Erythroblast (primary cell): ENCODE measurements around the gene LUM.

Experiments
- DNase-seq, 2 experiments: peaks; one replicate each; lab custom pipeline; 2025; lab: John Stamatoyannopoulos, UW
- GATA1 ChIP-seq: IDR thresholded peaks from 2 replicates; pipeline ENCODE4 v1.6.1; 2011; ENCODE audit warnings: low read depth, mild to moderate bottlenecking, control low read depth, low read length, moderate library complexity
- POLR2A ChIP-seq: IDR thresholded peaks from 2 replicates; pipeline ENCODE4 v1.6.1; 2011; ENCODE audit warnings: mild to moderate bottlenecking, low read length

LUM gene

DNA sequence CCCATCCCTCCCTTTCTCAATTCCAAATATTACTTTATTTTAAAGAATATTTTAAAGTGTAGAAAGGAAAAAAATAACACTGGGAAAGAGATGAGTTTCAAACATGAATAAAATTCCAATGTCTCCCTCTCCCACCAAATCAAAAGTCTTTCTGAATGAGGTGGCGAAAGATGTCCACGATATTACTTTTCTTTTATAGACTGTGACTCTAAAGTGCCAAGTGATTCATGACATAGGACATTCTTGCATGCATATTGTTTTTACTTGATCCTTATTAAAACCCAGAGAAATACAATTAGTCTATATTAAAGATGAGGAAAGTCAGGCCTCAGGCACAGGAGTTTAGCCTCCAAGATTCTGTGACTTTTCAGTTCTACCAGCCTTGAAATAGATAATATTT lies 16.0 kb upstream of the LUM start:
- TF ChIP-seq GATA1 (no peak), POLR2A (no peak)
- DNase-seq: no peak

DNA sequence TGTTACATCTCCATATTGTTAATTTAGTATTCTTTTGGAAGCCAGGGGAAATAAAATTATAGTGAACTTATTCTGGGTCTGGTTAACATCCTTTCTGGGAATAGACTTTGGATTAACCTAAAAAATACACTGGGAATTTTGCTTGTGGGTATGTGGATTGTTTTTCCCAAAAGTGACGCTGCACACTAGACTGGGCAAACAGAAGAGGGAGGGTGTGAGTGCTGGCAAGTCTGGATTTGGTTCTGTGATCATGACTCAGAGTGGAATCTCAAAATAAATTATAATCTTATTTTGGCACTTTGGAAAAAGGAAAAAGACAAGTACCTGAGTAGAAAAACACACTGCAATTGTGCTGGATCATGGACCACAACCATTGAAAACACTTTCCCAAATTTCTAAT lies 15.2 kb upstream of the LUM start:
- DNase-seq: no peak

GRCh38 chr12:91123236-91123916 lies 12.1 kb upstream of the LUM start:
- TF ChIP-seq POLR2A (no peak), GATA1 (no peak)
- DNase-seq: no peak

More for the DNA sequence above, 15.2 kb upstream of the LUM start:
- no peak for TF ChIP-seq POLR2A
- TF ChIP-seq GATA1: no peak

- no peak for TF ChIP-seq POLR2A
- TF ChIP-seq GATA1: no peak
- DNase-seq: no peak
These were observed 9.5 kb upstream of the LUM start for GRCh38 chr12:91120781-91121180.

GRCh38 chr12:91119089-91119488 lies 7.8 kb upstream of the LUM start:
- no peak for TF ChIP-seq POLR2A
- no peak for TF ChIP-seq GATA1
- no peak for DNase-seq

- no peak for TF ChIP-seq POLR2A
- TF ChIP-seq GATA1: no peak
- no peak for DNase-seq
These were observed 2.3 kb upstream of the LUM start for GRCh38 chr12:91113621-91114020.

DNA sequence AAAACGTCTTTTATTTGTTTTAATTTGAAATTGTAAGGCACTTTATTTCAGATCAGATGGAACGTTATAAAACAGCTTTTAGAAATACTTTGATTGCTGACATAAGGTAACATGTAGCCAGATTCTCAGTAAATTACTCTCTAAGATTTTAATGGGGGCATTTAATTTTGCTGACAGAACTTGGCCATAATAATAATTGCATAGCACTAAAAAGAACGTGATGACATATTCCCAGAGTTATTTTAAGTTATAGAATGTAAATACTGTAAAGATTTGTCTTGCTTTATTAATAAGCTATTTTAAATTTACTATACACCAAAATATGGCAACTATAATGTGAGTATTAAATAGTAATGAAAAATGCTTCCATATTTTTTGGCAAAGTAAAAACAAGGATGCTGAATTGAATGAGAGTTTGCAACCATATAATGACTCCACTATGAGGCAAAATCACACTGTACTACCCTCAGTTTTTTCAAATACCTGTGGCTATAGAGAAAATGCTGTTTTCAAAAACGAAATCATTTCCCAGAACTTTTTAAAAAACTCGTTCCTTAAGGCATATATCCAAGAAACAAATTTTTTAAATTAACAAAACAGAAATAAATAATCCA lies 876 bp downstream of the LUM start:
- TF ChIP-seq GATA1 (no peak), POLR2A (no peak)
- no peak for DNase-seq

DNA sequence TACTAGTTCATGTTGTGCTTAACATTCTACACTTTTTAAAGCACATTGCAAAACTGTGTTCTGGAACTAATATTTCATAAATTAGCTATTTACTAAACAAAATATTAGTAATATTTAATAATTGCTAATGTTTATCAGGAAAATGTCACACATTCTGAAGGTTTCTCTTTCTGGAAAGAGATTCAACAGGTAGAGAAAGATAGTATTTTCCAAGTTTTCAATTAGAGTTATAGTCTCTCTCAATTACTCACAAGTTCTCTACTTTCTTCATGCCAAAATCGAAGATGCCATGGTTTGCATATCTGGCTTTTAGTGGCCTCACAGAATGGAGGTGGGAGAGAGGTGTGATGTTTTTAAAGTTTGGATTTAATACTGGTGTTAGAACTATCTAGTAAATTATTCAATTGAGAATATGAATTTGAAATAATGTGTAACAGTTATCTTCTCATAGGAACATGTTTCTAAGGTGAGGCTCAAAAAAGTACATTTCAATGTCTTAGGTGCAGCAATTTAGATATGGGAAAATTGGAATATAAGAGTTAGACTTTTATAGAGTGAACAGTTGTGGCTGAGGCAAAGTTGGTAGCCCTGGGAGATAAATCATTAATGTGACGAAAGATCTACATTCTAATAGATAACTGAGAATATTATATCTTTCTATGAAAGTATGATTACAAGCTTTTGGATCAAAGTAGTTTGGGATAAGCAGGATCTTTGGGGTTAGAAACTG lies 1.5 kb downstream of the LUM start:
- no peak for TF ChIP-seq POLR2A
- no peak for TF ChIP-seq GATA1
- no peak for DNase-seq

- TF ChIP-seq POLR2A (no peak), GATA1 (no peak)
- DNase-seq: peak; percentile 34 to 63
These were observed 2.1 kb downstream of the LUM start for GRCh38 chr12:91109148-91109564.

DNA sequence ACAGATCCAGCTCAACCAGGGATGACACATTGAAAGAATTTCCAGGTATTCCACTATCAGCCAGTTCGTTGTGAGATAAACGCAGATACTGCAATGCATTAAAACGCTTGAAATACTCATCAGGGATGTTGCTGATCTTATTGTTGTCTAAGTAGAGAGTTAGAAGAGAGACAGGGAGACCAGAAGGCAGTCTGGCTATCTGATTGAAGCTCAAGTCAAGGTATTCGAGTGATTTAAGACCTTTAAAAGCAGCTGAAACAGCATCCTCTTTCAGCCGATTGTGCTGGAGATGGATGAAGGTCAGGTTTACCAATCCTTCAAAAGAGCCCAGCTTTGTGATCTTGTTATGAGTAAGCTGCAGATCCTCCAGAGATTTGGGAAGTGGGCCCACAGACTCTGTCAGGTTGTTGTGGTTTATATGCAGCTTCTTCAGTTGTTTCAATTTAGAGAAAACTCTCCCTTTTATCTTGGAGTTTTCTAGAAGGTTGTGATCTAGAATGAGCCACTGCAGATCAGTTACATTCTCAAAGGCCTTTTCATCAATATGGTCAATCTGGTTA lies 3.0 kb downstream of the LUM start:
- TF ChIP-seq POLR2A (no peak), GATA1 (no peak)
- DNase-seq: no peak

DNA sequence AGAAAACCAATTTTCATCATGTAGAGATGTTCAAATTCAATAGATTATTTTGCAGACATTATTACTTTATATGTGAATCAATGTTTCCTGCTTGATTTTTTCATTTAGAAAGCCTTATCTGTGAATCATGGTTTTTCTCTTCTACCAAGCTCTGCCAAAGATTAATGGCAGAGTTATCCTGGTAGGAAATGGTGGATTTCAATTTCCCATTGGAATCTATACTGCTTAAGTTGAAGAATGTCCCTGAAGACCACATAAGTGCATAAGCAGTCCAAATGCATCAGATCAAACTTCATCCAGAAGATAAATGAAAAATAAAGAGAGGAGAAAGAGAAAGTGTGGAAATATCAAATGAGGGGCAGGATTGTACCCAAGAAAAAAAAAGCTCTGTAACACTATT lies 5.0 kb downstream of the LUM start:
- TF ChIP-seq POLR2A (no peak), GATA1 (no peak)
- DNase-seq: no peak

GRCh38 chr12:91105807-91106206 lies 5.5 kb downstream of the LUM start:
- no peak for DNase-seq
- TF ChIP-seq GATA1 (no peak), POLR2A (no peak)

DNA sequence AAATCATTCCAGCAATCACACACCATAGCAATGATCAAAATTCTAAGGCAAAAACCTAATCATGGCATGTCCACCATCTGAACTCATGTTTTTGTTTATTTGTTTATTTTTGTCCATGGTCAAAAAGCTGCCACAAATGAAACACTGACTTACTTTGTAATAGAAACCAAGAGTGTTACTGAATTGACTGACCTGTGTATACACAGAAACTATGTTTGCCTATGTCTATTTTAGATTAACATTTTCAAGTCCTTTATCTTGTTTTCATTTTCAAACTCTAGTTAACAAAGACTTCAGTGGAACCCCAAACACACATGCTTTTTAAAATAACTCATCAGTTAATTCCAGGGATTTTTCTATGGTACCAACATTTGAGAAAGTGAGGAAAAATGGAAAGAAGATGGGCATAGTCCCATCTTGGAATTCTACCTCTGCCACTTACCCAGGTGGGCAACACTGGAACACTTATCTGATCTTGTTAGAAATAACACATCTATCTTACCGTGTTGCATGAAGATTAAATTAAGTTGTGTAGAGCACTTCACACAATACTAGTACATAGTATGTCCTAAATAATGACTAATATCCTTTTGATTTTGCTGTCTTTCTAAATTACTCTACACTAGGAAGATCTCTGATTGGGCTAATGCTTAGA lies 6.4 kb downstream of the LUM start:
- TF ChIP-seq POLR2A (no peak), GATA1 (no peak)
- no peak for DNase-seq

- no peak for DNase-seq
- no peak for TF ChIP-seq GATA1
- no peak for TF ChIP-seq POLR2A
These were observed 7.7 kb downstream of the LUM start for GRCh38 chr12:91103624-91104023.
